NB4 (cell line): ENCODE data around the gene CLBA1.
A peak's percentile ranks its signal among the peaks of the same experiment; 100 is the strongest.

ENCODE experiments used
- DNase-seq: peaks from one replicate; pipeline ENCODE4 v3.0.0; 2010; ENCODE audit warnings: low read depth
- H3K4me3 ChIP-seq: one replicate; pipeline ENCODE4 v1.5.1; 2011; ENCODE audit warnings: mild to moderate bottlenecking, low read depth, low read length, moderate library complexity
- CTCF ChIP-seq: IDR thresholded peaks from one replicate; pipeline ENCODE4 v1.5.1; 2012; ENCODE audit warnings: low read depth, low read length
- MYC ChIP-seq: IDR thresholded peaks from 2 replicates; pipeline ENCODE4 v1.6.1; 2011; ENCODE audit warnings: low read depth, low read length
- POLR2A ChIP-seq: IDR thresholded peaks from 2 replicates; pipeline ENCODE4 v1.6.1; 2011; ENCODE audit warnings: mild to moderate bottlenecking; ENCODE audit not compliant: insufficient read length; ENCODE audit errors: extremely low read depth
- TF ChIP-seq, protein P1 (sequence below): IDR thresholded peaks from 2 replicates; pipeline ENCODE4 v1.6.1; 2011; ENCODE audit warnings: low read depth, low read length

The CLBA1 gene

DNA sequence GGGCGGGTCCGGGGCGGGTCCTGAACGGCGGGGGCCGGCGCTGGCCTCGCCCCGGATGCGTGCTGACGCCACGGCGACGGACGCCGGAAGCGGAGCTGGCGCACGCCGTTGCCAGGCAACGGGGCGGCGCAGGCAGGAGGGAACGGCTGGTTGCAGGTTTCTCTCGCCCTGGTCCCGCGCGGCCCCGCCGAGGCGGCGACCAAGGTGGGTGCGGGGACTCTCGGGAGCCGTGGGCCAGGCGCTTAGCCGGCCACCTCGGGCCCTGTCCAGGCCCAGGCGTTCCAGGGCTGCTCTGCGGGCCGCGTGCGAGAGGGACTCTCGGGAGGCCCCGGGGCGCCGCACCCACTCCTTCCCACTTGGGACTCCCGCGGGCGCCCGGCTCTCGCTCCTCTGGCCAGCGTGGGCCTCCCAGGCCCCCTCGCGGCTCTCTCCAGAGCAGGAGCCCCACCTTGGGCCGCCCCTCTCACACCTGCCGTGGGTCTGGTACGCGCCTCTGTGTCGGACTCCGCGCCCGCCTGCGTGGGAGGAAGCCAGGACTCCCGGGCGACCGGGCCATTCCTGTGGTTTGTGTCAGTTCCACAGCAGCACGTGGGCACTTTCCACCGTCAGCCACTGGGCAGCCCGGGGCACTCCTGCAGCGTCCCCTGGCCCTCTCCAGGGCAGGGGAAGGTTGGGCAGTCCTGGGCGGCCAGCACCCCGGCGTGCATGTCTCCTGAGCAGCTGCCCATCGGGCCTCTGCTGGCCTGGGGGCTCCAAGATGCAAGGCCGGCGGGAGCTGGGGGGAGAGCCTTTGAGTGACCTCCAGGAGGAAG is at the start of gene CLBA1:
Gene CLBA1, plus strand, starts transcription at position 114 of the 812 bp plus-strand sequence. Its CDS starts 644 bp downstream, at position 758.
- H3K4me3 ChIP-seq = peak within 1 kb of the TSS; percentile 52
- TF ChIP-seq, protein P1, sequence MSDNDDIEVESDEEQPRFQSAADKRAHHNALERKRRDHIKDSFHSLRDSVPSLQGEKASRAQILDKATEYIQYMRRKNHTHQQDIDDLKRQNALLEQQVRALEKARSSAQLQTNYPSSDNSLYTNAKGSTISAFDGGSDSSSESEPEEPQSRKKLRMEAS = peak; percentile 37; the same call in 1 of the 2 replicates
- TF ChIP-seq CTCF = no peak
- TF ChIP-seq POLR2A = peak; percentile 60
- no peak for TF ChIP-seq MYC
- peak; percentile 90 for DNase-seq

GRCh38 chr14:104935955-104936354 is 49.6 kb upstream of the CLBA1 start:
- H3K4me3 ChIP-seq = no peak overlapping the region
- no peak for TF ChIP-seq MYC
- DNase-seq = no peak

GRCh38 chr14:104936361-104937155 is 49.0 kb upstream of the CLBA1 start:
- no peak for DNase-seq
- no peak for TF ChIP-seq MYC
- TF ChIP-seq CTCF = no peak
- no peak overlapping the region for H3K4me3 ChIP-seq

GRCh38 chr14:104937161-104937560 is 48.4 kb upstream of the CLBA1 start:
- DNase-seq = no peak
- TF ChIP-seq POLR2A = no peak
- TF ChIP-seq MYC = no peak
- TF ChIP-seq, protein P1 = no peak
- TF ChIP-seq CTCF = no peak
- H3K4me3 ChIP-seq = no peak overlapping the region

- H3K4me3 ChIP-seq = no peak overlapping the region
- no peak for DNase-seq
- TF ChIP-seq MYC (no peak), CTCF (no peak), POLR2A (no peak)
- TF ChIP-seq, protein P1 = no peak
Observed at GRCh38 chr14:104937694-104938365, 47.8 kb upstream of the CLBA1 start.

DNA sequence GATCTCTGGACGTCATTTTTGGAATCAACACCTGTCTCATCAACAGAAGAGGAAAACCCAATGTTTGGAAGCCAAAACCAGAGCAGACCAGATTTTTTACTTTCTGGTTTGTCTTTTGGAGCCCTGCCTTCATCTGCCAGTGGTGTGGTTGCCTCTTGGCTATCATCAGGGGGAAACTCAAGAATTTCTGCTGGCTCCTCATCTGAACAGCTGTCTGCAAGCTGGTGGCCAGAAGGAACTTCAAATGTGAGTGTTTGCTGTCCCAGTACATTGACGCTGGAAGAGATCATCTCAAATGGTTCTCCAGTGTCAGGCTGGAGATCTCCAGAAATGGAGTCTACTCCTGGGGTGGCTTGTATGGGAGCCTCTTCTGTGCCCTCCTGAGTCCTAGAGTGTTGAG is 47.2 kb upstream of the CLBA1 start:
- TF ChIP-seq MYC (no peak), POLR2A (no peak), CTCF (no peak)
- TF ChIP-seq, protein P1 = no peak
- DNase-seq = no peak
- no peak overlapping the region for H3K4me3 ChIP-seq
